ENCODE data around the gene TRIM2.

Gene TRIM2

GRCh38 chr4:153260553-153261300 is 56.5 kb downstream of the TRIM2 start:
- ChIA-PET CTCF (no interaction called here), POLR2A (no interaction called here)
- DNase-seq (ENCODE audit: low read depth, low spot score), result no peak
- H3K4me3 ChIP-seq (ENCODE audit: low read depth, low read length), result no peak overlapping the region
- TF ChIP-seq, protein P1, sequence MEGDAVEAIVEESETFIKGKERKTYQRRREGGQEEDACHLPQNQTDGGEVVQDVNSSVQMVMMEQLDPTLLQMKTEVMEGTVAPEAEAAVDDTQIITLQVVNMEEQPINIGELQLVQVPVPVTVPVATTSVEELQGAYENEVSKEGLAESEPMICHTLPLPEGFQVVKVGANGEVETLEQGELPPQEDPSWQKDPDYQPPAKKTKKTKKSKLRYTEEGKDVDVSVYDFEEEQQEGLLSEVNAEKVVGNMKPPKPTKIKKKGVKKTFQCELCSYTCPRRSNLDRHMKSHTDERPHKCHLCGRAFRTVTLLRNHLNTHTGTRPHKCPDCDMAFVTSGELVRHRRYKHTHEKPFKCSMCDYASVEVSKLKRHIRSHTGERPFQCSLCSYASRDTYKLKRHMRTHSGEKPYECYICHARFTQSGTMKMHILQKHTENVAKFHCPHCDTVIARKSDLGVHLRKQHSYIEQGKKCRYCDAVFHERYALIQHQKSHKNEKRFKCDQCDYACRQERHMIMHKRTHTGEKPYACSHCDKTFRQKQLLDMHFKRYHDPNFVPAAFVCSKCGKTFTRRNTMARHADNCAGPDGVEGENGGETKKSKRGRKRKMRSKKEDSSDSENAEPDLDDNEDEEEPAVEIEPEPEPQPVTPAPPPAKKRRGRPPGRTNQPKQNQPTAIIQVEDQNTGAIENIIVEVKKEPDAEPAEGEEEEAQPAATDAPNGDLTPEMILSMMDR (IDR thresholded peaks at IDR 0.05; ENCODE audit: insufficient read depth, low read length, missing control alignments), result no peak

- no peak overlapping the region for H3K4me3 ChIP-seq (ENCODE audit: low read depth, low read length)
- ChIA-PET POLR2A (no interaction called here), CTCF (no interaction called here)
- TF ChIP-seq, protein P1 (IDR thresholded peaks at IDR 0.05; ENCODE audit: insufficient read depth, low read length, missing control alignments), result no peak
- no peak for DNase-seq (ENCODE audit: low read depth, low spot score)
Observed at GRCh38 chr4:153261461-153261860, 57.2 kb downstream of the TRIM2 start.

DNA sequence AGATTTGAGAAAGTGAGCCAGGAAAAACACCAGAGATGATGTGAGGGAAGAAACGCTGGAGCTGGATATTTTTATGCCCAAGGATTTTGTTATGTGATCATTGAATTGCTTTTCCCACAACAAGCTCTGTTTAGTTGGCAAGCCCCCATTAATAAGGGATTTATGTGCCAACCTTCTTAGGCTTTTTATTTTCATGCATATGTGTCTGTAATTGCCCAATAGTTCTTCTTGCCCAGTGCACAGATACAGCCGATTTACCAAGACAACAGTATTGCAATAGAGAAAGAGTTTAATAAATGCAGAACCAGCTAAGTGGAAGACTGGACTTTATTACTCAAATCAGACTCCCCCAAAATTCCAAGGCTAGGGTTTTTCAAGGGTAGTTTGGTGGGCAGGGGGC is 57.7 kb downstream of the TRIM2 start:
- no peak overlapping the region for H3K4me3 ChIP-seq (ENCODE audit: low read depth, low read length)
- POLR2A ChIA-PET, result no interaction called here
- TF ChIP-seq, protein P1 (IDR thresholded peaks at IDR 0.05; ENCODE audit: insufficient read depth, low read length, missing control alignments), result no peak
- DNase-seq (ENCODE audit: low read depth, low spot score), result no peak
- CTCF ChIA-PET, result no interaction called here

GRCh38 chr4:153265306-153266047 is 61.2 kb downstream of the TRIM2 start:
- no peak overlapping the region for H3K4me3 ChIP-seq (ENCODE audit: low read depth, low read length)
- no peak for DNase-seq (ENCODE audit: low read depth, low spot score)
- POLR2A ChIA-PET, result no interaction called here
- TF ChIP-seq, protein P1 (IDR thresholded peaks at IDR 0.05; ENCODE audit: insufficient read depth, low read length, missing control alignments), result no peak
- CTCF ChIA-PET, result no interaction called here

GRCh38 chr4:153266988-153267387 is 62.7 kb downstream of the TRIM2 start:
- no peak overlapping the region for H3K4me3 ChIP-seq (ENCODE audit: low read depth, low read length)
- TF ChIP-seq, protein P1 (IDR thresholded peaks at IDR 0.05; ENCODE audit: insufficient read depth, low read length, missing control alignments), result no peak
- ChIA-PET POLR2A (no interaction called here), CTCF (no interaction called here)
- DNase-seq (ENCODE audit: low read depth, low spot score), result no peak

GRCh38 chr4:153267890-153268289 is 63.6 kb downstream of the TRIM2 start:
- no peak overlapping the region for H3K4me3 ChIP-seq (ENCODE audit: low read depth, low read length)
- POLR2A ChIA-PET, result no interaction called here
- DNase-seq (ENCODE audit: low read depth, low spot score), result no peak
- CTCF ChIA-PET, result interaction anchor here (1.0 kb wide), 1 partner anchor 125 kb away, joined by 3 read pairs; no protein-coding TSS in a partner anchor
- TF ChIP-seq, protein P1 (IDR thresholded peaks at IDR 0.05; ENCODE audit: insufficient read depth, low read length, missing control alignments), result no peak

All from AG04449 (cell line).